AG10803 (cell line): Measurements from ENCODE around the gene SCAMP4.
"Not testable (repeated sequence)": the region's sequence is repeated elsewhere in the genome, so short reads cannot be mapped to it uniquely, and the experiment has no call there.

ENCODE experiments used
- DNase-seq: peaks from one replicate; pipeline ENCODE4 v3.0.0; 2010; ENCODE audit warnings: low read depth
- H3K4me3 ChIP-seq: 2 replicates; pipeline ENCODE4 v1.5.1; 2011; ENCODE audit warnings: mild to moderate bottlenecking, low read length, control low read depth
- CTCF ChIP-seq: conservative IDR thresholded peaks from 2 replicates; pipeline ENCODE4 v1.5.1; 2011; ENCODE audit warnings: mild to moderate bottlenecking, low read length, control low read depth, inconsistent platforms

The SCAMP4 gene

DNA sequence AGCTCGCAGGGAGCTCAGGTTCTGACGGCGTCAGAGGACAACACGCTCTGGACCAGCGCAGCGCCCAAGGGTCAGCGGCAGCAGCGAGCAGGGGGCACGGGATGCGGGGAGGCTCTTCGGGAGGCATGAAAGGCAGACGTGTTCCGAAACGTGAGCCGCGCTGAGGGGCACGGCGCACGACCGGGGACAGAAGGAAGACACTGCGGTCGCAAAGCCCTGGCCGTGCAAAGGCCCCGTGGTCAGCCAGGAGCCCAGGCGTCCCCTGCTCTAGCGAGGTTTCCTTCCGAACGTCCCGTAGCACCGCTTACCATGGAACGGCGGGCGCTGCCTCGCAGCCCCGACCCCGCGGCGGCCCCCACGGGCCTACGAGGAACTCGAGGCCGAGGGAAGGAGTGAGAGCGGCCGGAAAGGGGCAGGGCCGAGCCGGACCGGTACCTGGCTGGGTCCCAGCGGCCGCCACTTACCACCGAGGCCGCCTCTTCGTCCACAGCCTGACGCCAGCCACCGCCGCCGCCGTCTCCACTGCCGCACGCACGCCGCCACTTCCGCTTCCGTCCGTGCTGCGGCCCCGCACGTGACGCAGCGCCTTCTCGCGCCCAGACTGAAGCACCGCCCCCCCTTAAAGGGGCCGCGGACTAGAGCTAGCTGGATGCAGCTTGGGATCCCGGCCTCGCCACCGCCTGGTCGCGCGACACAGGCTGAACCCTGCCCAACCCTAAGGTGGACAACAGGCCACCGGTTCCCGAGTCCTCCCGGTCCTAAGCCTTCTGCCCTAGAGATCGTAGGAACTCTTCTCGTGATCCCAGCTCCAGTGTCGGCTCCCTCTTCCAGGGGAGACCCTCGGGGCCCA lies 29.3 kb upstream of the SCAMP4 start:
- peak overlapping the region; percentile 97 for H3K4me3 ChIP-seq
- peak; percentile 88 for DNase-seq
- no peak for TF ChIP-seq CTCF

DNA sequence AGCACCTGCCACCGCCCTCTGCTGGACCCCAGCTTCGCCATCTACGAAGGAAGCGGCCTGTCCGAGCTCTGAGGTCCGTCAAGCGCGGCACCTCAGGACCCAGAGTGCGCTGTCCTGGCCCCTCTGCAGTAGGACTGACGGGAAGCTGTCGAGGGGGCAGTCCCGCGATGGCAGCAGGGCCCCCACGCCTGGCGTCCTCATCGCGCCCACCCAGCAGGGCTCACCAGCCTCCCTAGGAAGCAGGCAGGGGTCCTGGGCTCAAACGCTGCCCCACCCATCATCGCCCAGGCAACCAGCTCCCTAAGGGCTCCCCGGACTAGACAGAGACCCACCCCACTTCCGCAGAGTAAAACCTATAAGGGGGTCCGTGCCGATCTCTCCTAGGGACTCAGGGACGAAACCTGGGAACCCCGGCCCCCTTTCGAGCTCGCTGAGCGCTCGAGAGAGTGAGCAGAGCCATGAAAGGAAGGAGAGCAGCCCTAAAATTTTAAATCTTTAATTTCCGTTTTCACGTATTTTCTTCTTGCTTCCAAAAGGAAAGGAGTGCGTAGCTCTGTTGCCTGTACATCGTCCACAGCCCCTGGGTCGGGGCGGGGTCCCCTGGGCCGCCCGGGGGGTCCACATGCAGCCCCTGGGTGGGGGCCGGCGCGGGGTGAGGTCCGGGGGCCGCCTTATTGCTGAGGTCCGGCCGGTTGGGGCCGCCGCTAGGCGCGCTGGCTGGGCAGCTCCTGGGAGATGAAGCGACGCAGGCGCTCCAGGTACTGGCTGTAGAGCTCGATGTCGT lies 28.5 kb upstream of the SCAMP4 start:
- not testable (repeated sequence) for DNase-seq
- peak overlapping the region; percentile 97 for H3K4me3 ChIP-seq

DNA sequence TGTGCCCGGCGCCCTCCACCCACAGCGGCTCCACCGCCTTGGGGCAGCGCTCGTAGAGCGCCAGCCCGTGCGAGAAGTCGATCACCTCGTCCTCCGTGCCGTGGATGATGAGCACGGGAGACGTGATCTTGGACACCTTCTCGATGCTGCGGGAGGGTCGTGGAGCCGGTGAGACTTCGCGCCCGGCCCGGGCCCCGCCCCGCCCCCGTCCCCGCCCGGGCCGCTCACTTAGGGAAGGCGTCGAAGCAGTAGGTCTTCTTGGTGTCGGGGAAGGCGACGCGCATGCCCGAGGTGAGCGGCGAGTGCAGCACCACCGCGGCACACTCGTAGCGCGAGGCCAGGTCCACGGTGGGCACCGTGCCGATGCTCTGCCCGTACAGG lies 27.9 kb upstream of the SCAMP4 start:
- not testable (repeated sequence) for DNase-seq, H3K4me3 ChIP-seq

DNA sequence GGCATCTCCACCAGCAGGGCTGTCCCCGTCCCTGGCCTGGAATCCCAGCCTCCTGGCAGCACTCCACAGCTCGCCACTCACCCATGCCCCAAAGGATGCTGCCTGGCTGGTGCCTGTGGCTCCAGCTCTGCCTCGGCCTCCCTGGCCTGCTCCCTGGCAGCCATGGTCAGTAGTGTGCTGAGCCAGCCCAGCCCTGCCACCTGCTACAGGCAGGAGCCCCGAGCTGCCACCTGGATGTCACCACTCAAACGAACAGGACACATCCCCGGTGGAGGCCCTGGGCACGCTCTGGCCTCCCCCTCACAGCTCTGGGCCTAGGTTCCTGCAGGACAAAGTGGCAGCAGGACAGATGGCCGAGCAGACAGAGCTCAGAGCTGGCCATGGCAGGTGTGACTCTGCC lies 26.6 kb upstream of the SCAMP4 start:
- DNase-seq, H3K4me3 ChIP-seq: not testable (repeated sequence)

DNA sequence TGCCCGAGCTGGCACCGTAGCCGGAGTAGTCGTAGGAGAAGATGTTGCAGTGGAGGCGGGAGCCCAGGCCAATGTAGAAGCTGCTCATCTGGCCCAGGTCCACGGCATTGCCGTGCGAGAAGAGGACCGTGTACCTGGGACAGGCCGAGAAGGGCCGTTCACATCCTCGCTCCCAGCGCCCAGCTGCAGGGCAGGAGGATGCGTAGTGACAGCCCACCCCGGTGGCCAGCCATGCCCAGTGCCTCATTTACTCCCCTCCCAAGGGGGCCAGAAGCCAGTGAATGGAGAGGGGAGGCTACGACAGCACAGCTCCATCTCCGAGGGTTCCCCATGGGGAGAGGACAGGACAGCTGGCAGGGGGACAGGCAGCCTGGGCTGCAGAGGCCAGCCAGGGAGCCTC lies 25.2 kb upstream of the SCAMP4 start:
- H3K4me3 ChIP-seq, DNase-seq: not testable (repeated sequence)

- DNase-seq: no peak
- TF ChIP-seq CTCF: no peak
- no peak overlapping the region for H3K4me3 ChIP-seq
These were observed 24.4 kb upstream of the SCAMP4 start for GRCh38 chr19:1880611-1881392.

DNA sequence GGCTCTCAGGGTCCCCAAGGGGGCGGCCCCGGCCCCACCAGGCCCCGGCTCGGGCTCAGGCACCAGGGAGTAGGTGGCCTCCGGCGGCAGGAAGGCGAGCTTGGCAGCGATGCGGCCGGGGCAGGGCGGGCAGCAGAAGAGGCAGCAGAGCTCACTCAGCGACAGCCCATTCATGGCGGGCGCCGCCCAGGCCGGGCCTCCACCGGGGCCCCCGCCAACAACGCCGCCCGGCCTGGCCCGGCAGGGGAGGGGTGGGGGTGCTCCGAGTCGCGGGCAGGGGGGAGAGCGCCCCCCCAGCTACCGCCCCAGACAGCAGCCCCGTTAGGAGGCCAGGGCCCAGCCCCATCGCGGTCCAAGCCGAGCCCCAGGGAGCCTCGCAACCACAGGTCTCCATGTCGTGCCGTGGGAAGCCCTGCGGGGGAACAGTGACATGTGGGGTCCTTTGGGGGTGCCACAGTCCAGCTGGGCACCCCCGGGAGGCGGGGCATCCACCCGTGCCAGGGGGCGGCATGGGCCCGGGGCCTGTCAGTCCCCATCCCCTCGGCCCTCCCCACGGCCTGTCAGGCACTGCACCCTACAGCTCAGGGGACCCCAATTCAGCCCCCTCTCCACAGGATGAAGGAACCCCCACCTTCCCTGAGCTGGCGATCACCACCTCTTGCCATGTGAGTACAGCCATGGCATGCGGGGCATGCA lies 23.7 kb upstream of the SCAMP4 start:
- not testable (repeated sequence) for DNase-seq, H3K4me3 ChIP-seq

GRCh38 chr19:1882089-1882785 lies 23.0 kb upstream of the SCAMP4 start:
- DNase-seq: no peak
- TF ChIP-seq CTCF: no peak
- H3K4me3 ChIP-seq: no peak overlapping the region
